ENCODE data around the gene GNA14. TPM values are rescaled to one million over a fixed set of nuclear protein-coding genes. Genes with fewer than 3 reads are reported as not detected.
"Not testable (repeated sequence)": the region's sequence is repeated elsewhere in the genome, so short reads cannot be mapped to it uniquely, and the experiment has no call there.

Gene GNA14
- polyA plus RNA-seq, 2 of the 4 experiments (the other 2 are of a cell fraction) = 0.04 to 0.06 TPM

- no peak for FAIRE-seq
- POLR2A ChIA-PET = no interaction called here
Observed at GRCh38 chr9:77418226-77418625, 229.9 kb downstream of the GNA14 start.

GRCh38 chr9:77417566-77417965 lies 230.6 kb downstream of the GNA14 start:
- peak in 1 of 2 experiments; percentile 31 for DNase-seq (ENCODE audit: low read depth in 1 of 2, low spot score in 1 of 2)
- ChIA-PET CTCF (interaction anchor here (1.5 to 3.8 kb wide), 2 partner anchors 16 to 40 kb away, joined by 6 to 11 read pairs; no protein-coding TSS in a partner anchor), POLR2A (no interaction called here)
- H3K27ac ChIP-seq = peak overlapping the region in 1 of 2 experiments; percentile 43; a peak in 1 of 6 replicates
- H3K4me1 ChIP-seq = peaks cover 14% of the 10 kb centered on the region; the same call in 2 of the 3 replicates
- no peak for FAIRE-seq
- H3K4me2 ChIP-seq = peak overlapping the region; percentile 21; the same call in 2 of the 3 replicates
- WGBS (ENCODE audit: missing lambda C conversion rate) = 48% methylated on average over 5 of the region's 5 CpGs
- TF ChIP-seq POLR2A (IDR thresholded peaks at IDR 0.05; ENCODE audit: low read length) (no peak), CEBPB (IDR thresholded peaks at IDR 0.05) (peak in 1 of 2 experiments; percentile 76; a peak in 2 of 4 replicates)
- TF ChIP-seq, protein P1, sequence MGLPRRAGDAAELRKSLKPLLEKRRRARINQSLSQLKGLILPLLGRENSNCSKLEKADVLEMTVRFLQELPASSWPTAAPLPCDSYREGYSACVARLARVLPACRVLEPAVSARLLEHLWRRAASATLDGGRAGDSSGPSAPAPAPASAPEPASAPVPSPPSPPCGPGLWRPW (IDR thresholded peaks at IDR 0.05) = peak; percentile 64; the same call in 1 of the 2 replicates
- no peaks in the 10 kb centered on the region for H3K9me3 ChIP-seq
- peak; percentile 57 to 90 for ATAC-seq
- no peak overlapping the region for H3K4me3 ChIP-seq

More at GRCh38 chr9:77418226-77418625, 229.9 kb downstream of the GNA14 start:
- Histone ChIP-seq H3K4me3 (no peak overlapping the region), H3K4me1 (peaks cover 14% of the 10 kb centered on the region; the same call in 2 of the 3 replicates), H3K9me3 (no peaks in the 10 kb centered on the region), H3K4me2 (no peak overlapping the region; the same call in 2 of the 3 replicates), H3K27ac (peak overlapping the region in 1 of 2 experiments; percentile 43; a peak in 1 of 6 replicates)
- ATAC-seq (no peak), DNase-seq (ENCODE audit: low read depth in 1 of 2, low spot score in 1 of 2) (no peak)
- no peak for TF ChIP-seq JUNB (IDR thresholded peaks at IDR 0.05)
- TF ChIP-seq ZNF302 (CRISPR knock-in tag; IDR thresholded peaks at IDR 0.05) = no peak
- no peak for TF ChIP-seq GATA3 (IDR thresholded peaks at IDR 0.05; ENCODE audit: borderline replicate concordance)
- TF ChIP-seq CEBPB (IDR thresholded peaks at IDR 0.05) = no peak
- TF ChIP-seq, protein P2, sequence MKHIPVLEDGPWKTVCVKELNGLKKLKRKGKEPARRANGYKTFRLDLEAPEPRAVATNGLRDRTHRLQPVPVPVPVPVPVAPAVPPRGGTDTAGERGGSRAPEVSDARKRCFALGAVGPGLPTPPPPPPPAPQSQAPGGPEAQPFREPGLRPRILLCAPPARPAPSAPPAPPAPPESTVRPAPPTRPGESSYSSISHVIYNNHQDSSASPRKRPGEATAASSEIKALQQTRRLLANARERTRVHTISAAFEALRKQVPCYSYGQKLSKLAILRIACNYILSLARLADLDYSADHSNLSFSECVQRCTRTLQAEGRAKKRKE (CRISPR knock-in tag; IDR thresholded peaks at IDR 0.05; ENCODE audit: low read depth) = no peak
- no peak for TF ChIP-seq TFCP2L1 (CRISPR knock-in tag; IDR thresholded peaks at IDR 0.05)
- TF ChIP-seq RAD21 (conservative IDR thresholded peaks at IDR 0.05 in 1 of 2, IDR thresholded peaks at IDR 0.05 in 1 of 2) = no peak
- no peak for TF ChIP-seq BHLHE40 (IDR thresholded peaks at IDR 0.05; ENCODE audit: low read depth, low read length)
- no peak for TF ChIP-seq SREBF2 (IDR thresholded peaks at IDR 0.05)
- TF ChIP-seq ZC3H11A (IDR thresholded peaks at IDR 0.05) = no peak
- no peak for TF ChIP-seq KDM5A (IDR thresholded peaks at IDR 0.05)
- no peak for TF ChIP-seq RFX5 (IDR thresholded peaks at IDR 0.05)
- no peak for TF ChIP-seq ESRRA (IDR thresholded peaks at IDR 0.05; ENCODE audit: borderline replicate concordance, low read length)
- TF ChIP-seq TP53 (CRISPR knock-in tag; IDR thresholded peaks at IDR 0.05) = no peak
- CTCF ChIA-PET = interaction anchor here (1.0 to 3.8 kb wide), 4 partner anchors 9 to 39 kb away, joined by 3 to 11 read pairs (median 4); no protein-coding TSS in a partner anchor

DNA sequence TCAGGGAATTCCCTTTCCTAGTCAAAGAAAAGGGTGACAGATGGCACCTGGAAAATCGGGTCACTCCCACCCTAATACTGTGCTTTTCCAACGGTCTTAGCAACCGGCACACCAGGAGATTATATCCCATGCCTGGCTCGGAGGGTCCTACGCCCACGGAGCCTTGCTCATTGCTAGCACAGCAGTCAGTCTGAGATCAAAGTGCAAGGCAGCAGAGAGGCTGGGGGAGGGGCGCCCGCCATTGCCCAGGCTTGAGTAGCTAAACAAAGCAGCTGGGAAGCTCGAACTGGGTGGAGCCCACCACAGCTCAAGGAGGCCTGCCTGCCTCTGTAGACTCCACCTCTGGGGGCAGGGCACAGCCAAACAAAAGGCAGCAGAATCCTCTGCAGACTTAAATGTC lies 239.6 kb downstream of the GNA14 start:
- DNase-seq (ENCODE audit: low read depth in 1 of 2, low spot score in 1 of 2); H3K4me1 ChIP-seq; H3K4me2 ChIP-seq; H3K4me3 ChIP-seq; H3K9me3 ChIP-seq; POLR2A ChIA-PET; ATAC-seq; H3K27ac ChIP-seq; FAIRE-seq: not testable (repeated sequence)
- WGBS (ENCODE audit: missing lambda C conversion rate) = 71% methylated on average over 6 of the region's 9 CpGs
- CTCF ChIA-PET = interaction anchor here (1.3 kb wide), 1 partner anchor 25 kb away, joined by 5 read pairs; no protein-coding TSS in a partner anchor

- no peak for ATAC-seq
- DNase-seq (ENCODE audit: low read depth in 1 of 2, low spot score in 1 of 2) = no peak
- Histone ChIP-seq H3K4me3 (no peak overlapping the region), H3K9me3 (no peaks in the 10 kb centered on the region), H3K4me2 (no peak overlapping the region), H3K4me1 (no peaks in the 10 kb centered on the region), H3K27ac (no peak overlapping the region)
- POLR2A ChIA-PET = no interaction called here
- CTCF ChIA-PET = interaction anchor here (1.0 kb wide), 1 partner anchor 30 kb away, joined by 3 read pairs; no protein-coding TSS in a partner anchor
- WGBS (ENCODE audit: missing lambda C conversion rate) = 91% methylated on average over 4 of the region's 4 CpGs
- FAIRE-seq = no peak
- no peak for TF ChIP-seq GATA3 (IDR thresholded peaks at IDR 0.05; ENCODE audit: borderline replicate concordance)
- no peak for TF ChIP-seq JUN (IDR thresholded peaks at IDR 0.05)
- TF ChIP-seq CTCF (IDR thresholded peaks at IDR 0.05) = no peak
- TF ChIP-seq PHF8 (IDR thresholded peaks at IDR 0.05; ENCODE audit: borderline replicate concordance, low read depth) = no peak
- no peak for TF ChIP-seq MAFK (IDR thresholded peaks at IDR 0.05; ENCODE audit: partially characterized antibody)
- TF ChIP-seq, protein P3, sequence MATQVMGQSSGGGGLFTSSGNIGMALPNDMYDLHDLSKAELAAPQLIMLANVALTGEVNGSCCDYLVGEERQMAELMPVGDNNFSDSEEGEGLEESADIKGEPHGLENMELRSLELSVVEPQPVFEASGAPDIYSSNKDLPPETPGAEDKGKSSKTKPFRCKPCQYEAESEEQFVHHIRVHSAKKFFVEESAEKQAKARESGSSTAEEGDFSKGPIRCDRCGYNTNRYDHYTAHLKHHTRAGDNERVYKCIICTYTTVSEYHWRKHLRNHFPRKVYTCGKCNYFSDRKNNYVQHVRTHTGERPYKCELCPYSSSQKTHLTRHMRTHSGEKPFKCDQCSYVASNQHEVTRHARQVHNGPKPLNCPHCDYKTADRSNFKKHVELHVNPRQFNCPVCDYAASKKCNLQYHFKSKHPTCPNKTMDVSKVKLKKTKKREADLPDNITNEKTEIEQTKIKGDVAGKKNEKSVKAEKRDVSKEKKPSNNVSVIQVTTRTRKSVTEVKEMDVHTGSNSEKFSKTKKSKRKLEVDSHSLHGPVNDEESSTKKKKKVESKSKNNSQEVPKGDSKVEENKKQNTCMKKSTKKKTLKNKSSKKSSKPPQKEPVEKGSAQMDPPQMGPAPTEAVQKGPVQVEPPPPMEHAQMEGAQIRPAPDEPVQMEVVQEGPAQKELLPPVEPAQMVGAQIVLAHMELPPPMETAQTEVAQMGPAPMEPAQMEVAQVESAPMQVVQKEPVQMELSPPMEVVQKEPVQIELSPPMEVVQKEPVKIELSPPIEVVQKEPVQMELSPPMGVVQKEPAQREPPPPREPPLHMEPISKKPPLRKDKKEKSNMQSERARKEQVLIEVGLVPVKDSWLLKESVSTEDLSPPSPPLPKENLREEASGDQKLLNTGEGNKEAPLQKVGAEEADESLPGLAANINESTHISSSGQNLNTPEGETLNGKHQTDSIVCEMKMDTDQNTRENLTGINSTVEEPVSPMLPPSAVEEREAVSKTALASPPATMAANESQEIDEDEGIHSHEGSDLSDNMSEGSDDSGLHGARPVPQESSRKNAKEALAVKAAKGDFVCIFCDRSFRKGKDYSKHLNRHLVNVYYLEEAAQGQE (IDR thresholded peaks at IDR 0.05) = no peak
- no peak for TF ChIP-seq ELK1 (IDR thresholded peaks at IDR 0.05; ENCODE audit: low read depth, low read length)
- TF ChIP-seq EHF (CRISPR knock-in tag; IDR thresholded peaks at IDR 0.05) = no peak
- TF ChIP-seq KDM1A (IDR thresholded peaks at IDR 0.05; ENCODE audit: low read depth) = no peak
Observed at GRCh38 chr9:77403239-77403638, 244.9 kb downstream of the GNA14 start.
